22Rv1 (cell line): Measurements from ENCODE around the gene FCN3.

Experiments
- ZFX ChIP-seq: fragments of 450-650 bp; IDR thresholded peaks from 2 replicates; pipeline ENCODE4 v1.6.1; 2017; ENCODE audit warnings: antibody characterized with exemption, borderline replicate concordance
- TF ChIP-seq, protein P1 (sequence below): fragments of 450-650 bp; IDR thresholded peaks from 2 replicates; pipeline ENCODE4 v1.5.1; 2017; ENCODE audit warnings: mild to moderate bottlenecking

DNA sequence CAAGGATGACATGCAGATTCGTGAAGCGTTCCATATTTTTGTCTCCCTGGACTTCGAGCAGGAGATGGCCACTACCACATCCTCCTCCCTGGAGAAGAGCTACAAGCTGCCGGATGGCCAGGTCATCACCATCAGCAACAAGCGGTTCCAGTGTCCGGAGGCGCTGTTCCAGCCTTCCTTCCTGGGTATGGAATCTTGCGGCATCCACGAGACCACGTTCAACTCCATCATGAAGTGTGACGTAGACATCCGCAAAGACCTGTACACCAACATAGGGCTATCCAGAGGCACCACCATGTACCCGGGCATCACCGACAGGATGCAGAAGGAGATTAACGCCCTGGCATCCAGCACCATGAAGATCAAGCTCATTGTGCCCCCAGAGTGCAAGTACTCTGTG lies 49.3 kb downstream of the FCN3 start:
- TF ChIP-seq, protein P1, sequence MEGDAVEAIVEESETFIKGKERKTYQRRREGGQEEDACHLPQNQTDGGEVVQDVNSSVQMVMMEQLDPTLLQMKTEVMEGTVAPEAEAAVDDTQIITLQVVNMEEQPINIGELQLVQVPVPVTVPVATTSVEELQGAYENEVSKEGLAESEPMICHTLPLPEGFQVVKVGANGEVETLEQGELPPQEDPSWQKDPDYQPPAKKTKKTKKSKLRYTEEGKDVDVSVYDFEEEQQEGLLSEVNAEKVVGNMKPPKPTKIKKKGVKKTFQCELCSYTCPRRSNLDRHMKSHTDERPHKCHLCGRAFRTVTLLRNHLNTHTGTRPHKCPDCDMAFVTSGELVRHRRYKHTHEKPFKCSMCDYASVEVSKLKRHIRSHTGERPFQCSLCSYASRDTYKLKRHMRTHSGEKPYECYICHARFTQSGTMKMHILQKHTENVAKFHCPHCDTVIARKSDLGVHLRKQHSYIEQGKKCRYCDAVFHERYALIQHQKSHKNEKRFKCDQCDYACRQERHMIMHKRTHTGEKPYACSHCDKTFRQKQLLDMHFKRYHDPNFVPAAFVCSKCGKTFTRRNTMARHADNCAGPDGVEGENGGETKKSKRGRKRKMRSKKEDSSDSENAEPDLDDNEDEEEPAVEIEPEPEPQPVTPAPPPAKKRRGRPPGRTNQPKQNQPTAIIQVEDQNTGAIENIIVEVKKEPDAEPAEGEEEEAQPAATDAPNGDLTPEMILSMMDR = no peak
- no peak for TF ChIP-seq ZFX
